GM12878 (cell line): Measurements from ENCODE around the gene PADI3.

Experiments used
- EP300 ChIP-seq, 2 experiments: fragments of 150-350 bp in 1 of 2; IDR thresholded peaks; 2 replicates each; pipeline ENCODE4 v1.6.1; 2011 to 2012; ENCODE audit warnings: low read depth in 2 of 2, low read length in 2 of 2, borderline replicate concordance in 1 of 2, improper control_type of control experiment in 1 of 2, inconsistent platforms in 1 of 2; ENCODE audit not compliant: control insufficient read depth in 1 of 2
- FOS ChIP-seq: IDR thresholded peaks from 3 replicates; pipeline ENCODE4 v1.6.1; 2011; ENCODE audit warnings: borderline replicate concordance; ENCODE audit not compliant: insufficient read length; ENCODE audit errors: extremely low read depth
- HDGF ChIP-seq: fragments of 450-650 bp; IDR thresholded peaks from 2 replicates; pipeline ENCODE4 v1.6.1; 2016; ENCODE audit warnings: antibody characterized with exemption
- POLR2A ChIP-seq: IDR thresholded peaks from 2 replicates; pipeline ENCODE4 v1.6.1; 2011; ENCODE audit warnings: low read depth, mild to moderate bottlenecking, low read length
- SMC3 ChIP-seq: IDR thresholded peaks from 2 replicates; pipeline ENCODE4 v1.6.1; 2011; ENCODE audit warnings: low read length, improper control_type of control experiment, borderline replicate concordance
- SP1 ChIP-seq: IDR thresholded peaks from one replicate; pipeline ENCODE4 v1.6.1; 2011; ENCODE audit warnings: low read depth, low read length
- TBL1XR1 ChIP-seq: IDR thresholded peaks from 2 replicates; pipeline ENCODE4 v1.6.1; 2012; ENCODE audit warnings: low read depth, low read length, improper control_type of control experiment
- YY1 ChIP-seq: IDR thresholded peaks from 2 replicates; pipeline ENCODE4 v1.6.1; 2011; ENCODE audit warnings: low read depth, mild to moderate bottlenecking, low read length
- ZBED1 ChIP-seq: IDR thresholded peaks from 2 replicates; pipeline ENCODE4 v1.6.1; 2016; ENCODE audit warnings: borderline replicate concordance
- ZNF274 ChIP-seq: IDR thresholded peaks from one replicate; pipeline ENCODE4 v1.8.0; 2011; ENCODE audit not compliant: insufficient read length, insufficient read depth
- TF ChIP-seq, protein P1 (sequence below), 3 experiments: IDR thresholded peaks in 2 of 3; conservative IDR thresholded peaks in 1 of 3; 2 replicates each; pipeline ENCODE4 v1.5.1; 2011; ENCODE audit warnings: low read depth in 3 of 3, low read length in 3 of 3, mild to moderate bottlenecking in 3 of 3, control low read depth in 2 of 3, moderate library complexity in 2 of 3, inconsistent platforms in 1 of 3, mixed read lengths in 1 of 3; ENCODE audit not compliant: control insufficient read depth in 2 of 3, insufficient read depth in 1 of 3; ENCODE audit errors: extremely low read depth in 1 of 3
- TF ChIP-seq, protein P2 (sequence below): IDR thresholded peaks from 2 replicates; pipeline ENCODE4 v1.6.1; 2012; ENCODE audit warnings: low read depth, low read length, improper control_type of control experiment

DNA sequence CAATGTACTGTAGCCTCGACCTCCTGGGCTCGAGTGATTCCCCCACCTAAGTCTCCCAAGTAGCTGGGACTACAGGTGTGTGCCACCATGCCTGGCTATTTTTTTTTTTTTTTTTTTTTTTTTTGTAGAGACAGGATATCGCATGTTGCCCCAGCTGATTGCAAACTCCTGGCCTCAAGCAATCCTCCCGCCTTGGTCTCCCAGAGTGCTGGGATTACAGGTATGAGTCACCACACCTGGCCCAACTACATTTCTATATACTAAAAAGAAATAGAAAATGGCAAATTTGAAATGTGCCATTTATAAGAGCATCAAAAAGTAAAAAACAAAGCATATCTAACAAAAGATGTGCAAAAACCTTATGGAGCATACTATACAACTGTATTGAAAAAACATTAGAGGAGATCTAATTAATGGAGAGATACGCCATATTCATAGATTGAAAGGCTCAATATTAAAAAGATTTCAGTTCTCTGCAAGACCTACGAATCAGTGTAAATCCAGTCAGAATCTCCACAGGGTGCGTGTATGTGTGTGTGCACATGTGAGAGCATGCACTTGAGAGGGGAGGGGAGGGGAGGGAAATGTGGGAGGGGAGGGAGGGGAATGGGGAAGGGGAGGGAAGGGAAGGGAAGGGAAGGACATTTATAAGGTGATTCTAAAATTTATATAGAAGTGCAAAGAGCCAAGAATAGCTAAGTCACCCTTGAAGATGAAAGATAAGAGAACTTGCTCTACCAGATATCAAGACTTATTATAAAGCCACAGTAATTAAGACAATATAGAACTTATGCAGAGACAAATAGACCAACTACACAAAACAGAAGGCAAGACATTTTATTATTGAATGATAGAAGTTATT, 43.6 kb downstream of the PADI3 start:
- TF ChIP-seq SMC3 (no peak), HDGF (no peak), FOS (no peak), YY1 (no peak), TBL1XR1 (no peak), POLR2A (no peak), SP1 (no peak), ZNF274 (no peak), EP300 (IDR thresholded peaks at IDR 0.05; ENCODE audit: borderline replicate concordance in 1 of 2, control insufficient read depth in 1 of 2, low read depth in 2 of 2, low read length in 2 of 2) (no peak), ZBED1 (no peak)
- TF ChIP-seq, protein P1, sequence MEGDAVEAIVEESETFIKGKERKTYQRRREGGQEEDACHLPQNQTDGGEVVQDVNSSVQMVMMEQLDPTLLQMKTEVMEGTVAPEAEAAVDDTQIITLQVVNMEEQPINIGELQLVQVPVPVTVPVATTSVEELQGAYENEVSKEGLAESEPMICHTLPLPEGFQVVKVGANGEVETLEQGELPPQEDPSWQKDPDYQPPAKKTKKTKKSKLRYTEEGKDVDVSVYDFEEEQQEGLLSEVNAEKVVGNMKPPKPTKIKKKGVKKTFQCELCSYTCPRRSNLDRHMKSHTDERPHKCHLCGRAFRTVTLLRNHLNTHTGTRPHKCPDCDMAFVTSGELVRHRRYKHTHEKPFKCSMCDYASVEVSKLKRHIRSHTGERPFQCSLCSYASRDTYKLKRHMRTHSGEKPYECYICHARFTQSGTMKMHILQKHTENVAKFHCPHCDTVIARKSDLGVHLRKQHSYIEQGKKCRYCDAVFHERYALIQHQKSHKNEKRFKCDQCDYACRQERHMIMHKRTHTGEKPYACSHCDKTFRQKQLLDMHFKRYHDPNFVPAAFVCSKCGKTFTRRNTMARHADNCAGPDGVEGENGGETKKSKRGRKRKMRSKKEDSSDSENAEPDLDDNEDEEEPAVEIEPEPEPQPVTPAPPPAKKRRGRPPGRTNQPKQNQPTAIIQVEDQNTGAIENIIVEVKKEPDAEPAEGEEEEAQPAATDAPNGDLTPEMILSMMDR (IDR thresholded peaks at IDR 0.05 in 2 of 3, conservative IDR thresholded peaks at IDR 0.05 in 1 of 3; ENCODE audit: control insufficient read depth in 2 of 3, extremely low read depth in 1 of 3, insufficient read depth in 1 of 3, low read depth in 3 of 3, low read length in 3 of 3), result no peak
- TF ChIP-seq, protein P2, sequence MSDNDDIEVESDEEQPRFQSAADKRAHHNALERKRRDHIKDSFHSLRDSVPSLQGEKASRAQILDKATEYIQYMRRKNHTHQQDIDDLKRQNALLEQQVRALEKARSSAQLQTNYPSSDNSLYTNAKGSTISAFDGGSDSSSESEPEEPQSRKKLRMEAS, result no peak
